Glutamatergic neuron (in vitro differentiated cells): Measurements from ENCODE around the gene PSMD1. TPM values are rescaled to one million over a fixed set of nuclear protein-coding genes. Genes with fewer than 3 reads are reported as not detected.
"Not testable (repeated sequence)": the region's sequence is repeated elsewhere in the genome, so short reads cannot be mapped to it uniquely, and the experiment has no call there.

Experiments
- DNase-seq: peaks from one replicate; pipeline ENCODE4 v3.0.0; 2022
- H3K27ac Mint-ChIP-seq: one replicate; pipeline ENCODE4 v1.8.0; 2020; ENCODE audit warnings: mild to moderate bottlenecking, mixed read lengths, inconsistent platforms; ENCODE audit not compliant: unreplicated experiment
- H3K27me3 Mint-ChIP-seq: one replicate; pipeline ENCODE4 v1.8.0; 2020; ENCODE audit warnings: mild to moderate bottlenecking, moderate library complexity, mixed read lengths, inconsistent platforms; ENCODE audit not compliant: unreplicated experiment
- H3K36me3 Mint-ChIP-seq: one replicate; pipeline ENCODE4 v1.8.0; 2020; ENCODE audit warnings: mild to moderate bottlenecking, mixed read lengths, inconsistent platforms; ENCODE audit not compliant: unreplicated experiment
- H3K4me1 Mint-ChIP-seq: one replicate; pipeline ENCODE4 v1.8.0; 2020; ENCODE audit warnings: mild to moderate bottlenecking, low read depth, mixed read lengths, inconsistent platforms; ENCODE audit not compliant: unreplicated experiment
- H3K4me3 Mint-ChIP-seq: one replicate; pipeline ENCODE4 v1.8.0; 2020; ENCODE audit warnings: mild to moderate bottlenecking, mixed read lengths, inconsistent platforms; ENCODE audit not compliant: unreplicated experiment
- H3K9me3 Mint-ChIP-seq: one replicate; pipeline ENCODE4 v1.8.0; 2020; ENCODE audit warnings: mild to moderate bottlenecking, moderate library complexity, mixed read lengths, inconsistent platforms; ENCODE audit not compliant: unreplicated experiment
- CTCF ChIP-seq: fragments of 200-600 bp; sonication (generic); IDR thresholded peaks from one replicate; pipeline ENCODE4 v1.5.0; 2021; ENCODE audit not compliant: partially characterized antibody, unreplicated experiment
- total RNA-seq: library from RNA; stranded (reverse); fragmentation: NEBNext Ultra II Directional; extraction: Animal tissue kit (Norgen Biotek cat#: 25700); gene quantifications from one replicate; pipeline ENCODE4 v1.2.1, GENCODE V29; 2021; ENCODE audit not compliant: unreplicated experiment

PSMD1 gene
- total RNA-seq, 1 donor from 2014 or later, result 126 TPM

- H3K36me3 Mint-ChIP-seq, result no peaks in the 10 kb centered on the region
- DNase-seq, result no peak
- TF ChIP-seq CTCF, result no peak
- H3K4me1 Mint-ChIP-seq, result no peaks in the 10 kb centered on the region
- H3K27ac Mint-ChIP-seq, result no peak overlapping the region
- H3K9me3 Mint-ChIP-seq, result peaks cover 4% of the 10 kb centered on the region
- H3K4me3 Mint-ChIP-seq, result no peak overlapping the region
- peaks cover 2% of the 10 kb centered on the region for H3K27me3 Mint-ChIP-seq
These were observed 119.4 kb downstream of the PSMD1 start for GRCh38 chr2:231176066-231176465.

GRCh38 chr2:231177156-231178025 lies 120.7 kb downstream of the PSMD1 start:
- Mint-ChIP-seq H3K9me3 (peaks cover 4% of the 10 kb centered on the region), H3K4me3 (no peak overlapping the region), H3K4me1 (no peaks in the 10 kb centered on the region), H3K27me3 (peaks cover 2% of the 10 kb centered on the region), H3K36me3 (no peaks in the 10 kb centered on the region), H3K27ac (no peak overlapping the region)
- TF ChIP-seq CTCF, result no peak
- no peak for DNase-seq

GRCh38 chr2:231178805-231179204 lies 122.1 kb downstream of the PSMD1 start:
- H3K4me1 Mint-ChIP-seq, H3K4me3 Mint-ChIP-seq, H3K9me3 Mint-ChIP-seq, H3K27ac Mint-ChIP-seq, DNase-seq, H3K27me3 Mint-ChIP-seq, H3K36me3 Mint-ChIP-seq: not testable (repeated sequence)

GRCh38 chr2:231181860-231182512 lies 125.3 kb downstream of the PSMD1 start:
- DNase-seq, result no peak
- no peak for TF ChIP-seq CTCF
- no peak overlapping the region for H3K27ac Mint-ChIP-seq
- H3K36me3 Mint-ChIP-seq, result no peaks in the 10 kb centered on the region
- no peaks in the 10 kb centered on the region for H3K4me1 Mint-ChIP-seq
- peaks cover 3% of the 10 kb centered on the region for H3K27me3 Mint-ChIP-seq
- no peak overlapping the region for H3K4me3 Mint-ChIP-seq
- no peaks in the 10 kb centered on the region for H3K9me3 Mint-ChIP-seq

GRCh38 chr2:231182513-231182899 lies 125.8 kb downstream of the PSMD1 start:
- no peaks in the 10 kb centered on the region for H3K4me1 Mint-ChIP-seq
- no peak for TF ChIP-seq CTCF
- H3K36me3 Mint-ChIP-seq, result no peaks in the 10 kb centered on the region
- no peak overlapping the region for H3K4me3 Mint-ChIP-seq
- H3K27me3 Mint-ChIP-seq, result peaks cover 3% of the 10 kb centered on the region
- H3K9me3 Mint-ChIP-seq, result no peaks in the 10 kb centered on the region
- no peak overlapping the region for H3K27ac Mint-ChIP-seq
- no peak for DNase-seq
